Head of caudate nucleus (tissue), 42 donors: ENCODE data around the gene CD2BP2.

Experiments used
- DNase-seq, 42 donors: peaks; one replicate each; pipeline versions ENCODE4 v3.0.0 to v3.0.0-alpha.2; 2020 to 2021; ENCODE audit warnings: mixed read lengths in 7 of 42
- intact Hi-C: fragments of 100-400 bp; cut with DNase I; formaldehyde crosslinking; loops from one replicate; pipeline ENCODE4 v1.15.0; 2022

Gene CD2BP2

GRCh38 chr16:30368122-30368791 lies 13.1 kb upstream of the CD2BP2 start:
- intact Hi-C loops: no loop called here
- peak in 1 of 42 donors; percentile 31 for DNase-seq

- DNase-seq: no peak
- intact Hi-C loops: no loop called here
These were observed 12.4 kb upstream of the CD2BP2 start for GRCh38 chr16:30367349-30368009.

- intact Hi-C loops: no loop called here
- no peak for DNase-seq
These were observed 11.4 kb upstream of the CD2BP2 start for GRCh38 chr16:30366511-30366910.

GRCh38 chr16:30365200-30365599 lies 10.1 kb upstream of the CD2BP2 start:
- no peak for DNase-seq
- intact Hi-C loops: no loop called here

- DNase-seq: no peak
- intact Hi-C loops: no loop called here
These were observed 6.1 kb upstream of the CD2BP2 start for GRCh38 chr16:30361180-30361579.

GRCh38 chr16:30359871-30360170 lies 4.7 kb upstream of the CD2BP2 start:
- intact Hi-C loops: loop anchor here (5.0 kb wide), 1 partner anchor 47 kb away; the partner anchor contains the start of gene ZNF771
- DNase-seq: no peak

GRCh38 chr16:30358990-30359870 lies 4.1 kb upstream of the CD2BP2 start:
- no peak for DNase-seq
- intact Hi-C loops: loop anchor here (5.0 kb wide), 1 partner anchor 48 kb away; the partner anchor contains the start of gene ZNF771

- intact Hi-C loops: loop anchor here (5.0 kb wide), 1 partner anchor 49 kb away; the partner anchor contains the start of gene ZNF771
- no peak for DNase-seq
These were observed 3.4 kb upstream of the CD2BP2 start for GRCh38 chr16:30358577-30358936.

- DNase-seq: no peak
- intact Hi-C loops: loop anchor here (5.0 kb wide), 1 partner anchor 49 kb away; the partner anchor contains the start of gene ZNF771
These were observed 2.8 kb upstream of the CD2BP2 start for GRCh38 chr16:30357715-30358576.

- intact Hi-C loops: loop anchor here (5.0 kb wide), 1 partner anchor 50 kb away; the partner anchor contains the start of gene ZNF771
- DNase-seq: no peak
These were observed 2.1 kb upstream of the CD2BP2 start for GRCh38 chr16:30357085-30357714.

GRCh38 chr16:30356401-30357084 lies 1.4 kb upstream of the CD2BP2 start:
- DNase-seq: peak in 12 of 42 donors; percentile 15 to 75 (median 49)
- intact Hi-C loops: loop anchor here (5.0 kb wide), 1 partner anchor 51 kb away; the partner anchor contains the start of gene ZNF771

GRCh38 chr16:30355954-30356308 lies 823 bp upstream of the CD2BP2 start:
- intact Hi-C loops: loop anchor here (5.0 kb wide), 1 partner anchor 51 kb away; the partner anchor contains the start of gene ZNF771
- peak in 1 of 42 donors; percentile 32 for DNase-seq

- peak in 3 of 42 donors; percentile 0 to 48 (median 39) for DNase-seq
- intact Hi-C loops: loop anchor here (5.0 kb wide), 1 partner anchor 53 kb away; the partner anchor contains the start of gene ZNF771
These were observed 525 bp downstream of the CD2BP2 start for GRCh38 chr16:30354423-30355143.

GRCh38 chr16:30353438-30354129 lies 1.5 kb downstream of the CD2BP2 start:
- peak in 2 of 42 donors; percentile 9 to 32 for DNase-seq
- intact Hi-C loops: no loop called here

GRCh38 chr16:30352488-30353401 lies 2.4 kb downstream of the CD2BP2 start:
- intact Hi-C loops: no loop called here
- peak in 1 of 42 donors; percentile 10 for DNase-seq
